Fibroblast of villous mesenchyme (primary cell): ENCODE results near the gene AHDC1. TPM values are rescaled to one million over a fixed set of nuclear protein-coding genes. Genes with fewer than 3 reads are reported as not detected.

ENCODE experiments used
- DNase-seq: peaks from one replicate; pipeline ENCODE4 v3.0.0-alpha.2; 2010; ENCODE audit warnings: low read depth
- H3K4me3 ChIP-seq: 2 replicates; pipeline ENCODE4 v1.5.1; 2011; ENCODE audit warnings: low read depth, mild to moderate bottlenecking, low read length
- total RNA-seq: library from RNA; depleted of rRNA; stranded (reverse); fragments of >200 nt; gene quantifications from 2 replicates; pipeline ENCODE4 v1.2.3, GENCODE V29; 2012
- TF ChIP-seq, protein P1 (sequence below): IDR thresholded peaks from 2 replicates; pipeline ENCODE4 v1.5.1; 2012; ENCODE audit warnings: low read depth, mild to moderate bottlenecking, low read length; ENCODE audit not compliant: insufficient read depth

AHDC1 gene
- total RNA-seq, 1 donor: 22.5 TPM

DNA sequence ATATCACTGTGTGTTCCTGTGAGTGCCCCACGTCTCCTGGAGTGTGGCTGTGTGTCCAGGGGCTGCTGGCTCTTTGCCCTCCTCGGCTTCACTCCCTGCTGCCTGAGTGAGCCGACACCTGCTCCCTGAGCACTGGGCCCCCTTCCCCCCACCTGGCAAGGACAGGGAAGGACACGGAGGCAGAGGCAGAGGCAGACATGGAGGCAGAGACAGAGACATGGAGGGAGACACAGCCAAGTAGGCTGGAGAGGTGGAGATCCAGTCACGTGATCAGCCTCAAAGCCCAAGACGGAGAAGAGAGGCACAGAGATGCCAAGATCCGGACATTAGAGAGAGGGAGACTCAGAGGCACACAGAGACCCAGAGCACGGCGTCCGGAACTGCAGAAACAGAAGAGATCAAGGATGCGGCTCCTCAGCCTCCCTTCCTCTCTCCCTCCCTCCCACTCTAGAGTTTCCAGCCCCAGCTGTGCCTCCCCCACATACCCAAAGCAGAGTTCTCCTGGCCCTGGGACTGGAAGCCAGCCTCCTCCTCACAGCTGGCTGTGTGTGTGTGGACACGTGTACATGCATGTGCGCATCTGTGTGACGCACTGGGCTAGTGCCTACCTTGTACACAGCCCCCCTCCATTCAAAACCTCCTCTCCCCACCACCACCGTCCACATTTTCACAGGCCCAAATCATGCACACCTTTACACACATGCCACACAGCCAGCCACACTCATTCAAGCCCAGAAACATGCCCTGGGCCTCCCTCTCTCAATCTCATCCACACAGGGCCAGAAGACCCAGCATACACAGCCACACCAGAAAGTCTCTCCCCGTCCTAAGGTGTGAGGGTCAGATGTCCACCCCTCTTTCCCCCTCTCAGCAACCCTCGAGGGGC, 74.9 kb downstream of the AHDC1 start:
- DNase-seq: peak; percentile 89
- H3K4me3 ChIP-seq: no peak overlapping the region

DNA sequence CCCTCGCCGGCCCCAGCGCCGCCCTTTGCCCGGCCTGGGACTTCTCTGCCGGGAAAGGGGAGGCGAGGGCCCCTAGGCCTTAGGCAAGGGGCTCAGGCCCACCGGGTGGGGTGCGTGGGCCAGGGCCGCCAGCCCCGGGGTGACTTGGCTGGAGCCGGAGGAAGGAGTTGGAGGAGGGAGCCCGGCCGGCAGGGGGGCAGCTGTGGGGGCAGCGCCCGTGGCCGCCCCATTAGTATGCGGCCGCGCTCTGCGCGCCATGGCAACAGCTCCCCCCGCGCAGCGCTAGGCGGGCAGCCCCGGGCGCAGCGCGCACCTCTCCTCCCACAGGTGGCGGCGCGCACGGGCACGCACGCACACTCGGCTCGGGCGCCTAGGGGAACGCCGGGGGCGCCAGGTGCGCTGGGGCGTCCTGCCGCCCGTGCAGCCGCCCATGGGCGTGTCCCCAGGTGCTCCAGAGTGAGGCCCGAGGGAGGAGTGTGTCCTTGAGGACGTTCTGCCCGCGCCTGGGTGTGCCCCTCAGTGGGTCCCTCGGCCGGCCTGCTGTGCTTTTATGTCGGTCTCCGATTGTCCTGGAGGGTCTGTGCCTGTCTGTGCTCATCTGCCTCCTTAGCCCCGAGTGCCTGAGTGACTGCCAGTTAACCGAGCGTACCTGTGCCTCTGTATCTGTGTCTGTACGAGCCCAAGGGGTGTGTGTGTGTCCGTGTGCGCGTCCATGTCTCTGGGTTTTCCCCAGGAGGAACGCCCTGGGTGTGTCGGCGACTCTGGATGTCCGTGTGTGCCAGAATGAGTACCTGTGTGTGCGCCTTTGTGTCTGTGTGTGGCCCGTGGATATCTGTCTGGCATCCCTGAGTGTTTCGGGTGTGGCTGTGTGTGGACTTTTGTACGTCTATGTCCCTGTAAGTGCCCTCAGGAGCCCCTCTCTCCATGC, 75.8 kb downstream of the AHDC1 start:
- TF ChIP-seq, protein P1, sequence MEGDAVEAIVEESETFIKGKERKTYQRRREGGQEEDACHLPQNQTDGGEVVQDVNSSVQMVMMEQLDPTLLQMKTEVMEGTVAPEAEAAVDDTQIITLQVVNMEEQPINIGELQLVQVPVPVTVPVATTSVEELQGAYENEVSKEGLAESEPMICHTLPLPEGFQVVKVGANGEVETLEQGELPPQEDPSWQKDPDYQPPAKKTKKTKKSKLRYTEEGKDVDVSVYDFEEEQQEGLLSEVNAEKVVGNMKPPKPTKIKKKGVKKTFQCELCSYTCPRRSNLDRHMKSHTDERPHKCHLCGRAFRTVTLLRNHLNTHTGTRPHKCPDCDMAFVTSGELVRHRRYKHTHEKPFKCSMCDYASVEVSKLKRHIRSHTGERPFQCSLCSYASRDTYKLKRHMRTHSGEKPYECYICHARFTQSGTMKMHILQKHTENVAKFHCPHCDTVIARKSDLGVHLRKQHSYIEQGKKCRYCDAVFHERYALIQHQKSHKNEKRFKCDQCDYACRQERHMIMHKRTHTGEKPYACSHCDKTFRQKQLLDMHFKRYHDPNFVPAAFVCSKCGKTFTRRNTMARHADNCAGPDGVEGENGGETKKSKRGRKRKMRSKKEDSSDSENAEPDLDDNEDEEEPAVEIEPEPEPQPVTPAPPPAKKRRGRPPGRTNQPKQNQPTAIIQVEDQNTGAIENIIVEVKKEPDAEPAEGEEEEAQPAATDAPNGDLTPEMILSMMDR: no peak
- H3K4me3 ChIP-seq: peak overlapping the region; percentile 18
- no peak for DNase-seq

More for the DNA sequence above, 74.9 kb downstream of the AHDC1 start:
- TF ChIP-seq, protein P1: no peak

DNA sequence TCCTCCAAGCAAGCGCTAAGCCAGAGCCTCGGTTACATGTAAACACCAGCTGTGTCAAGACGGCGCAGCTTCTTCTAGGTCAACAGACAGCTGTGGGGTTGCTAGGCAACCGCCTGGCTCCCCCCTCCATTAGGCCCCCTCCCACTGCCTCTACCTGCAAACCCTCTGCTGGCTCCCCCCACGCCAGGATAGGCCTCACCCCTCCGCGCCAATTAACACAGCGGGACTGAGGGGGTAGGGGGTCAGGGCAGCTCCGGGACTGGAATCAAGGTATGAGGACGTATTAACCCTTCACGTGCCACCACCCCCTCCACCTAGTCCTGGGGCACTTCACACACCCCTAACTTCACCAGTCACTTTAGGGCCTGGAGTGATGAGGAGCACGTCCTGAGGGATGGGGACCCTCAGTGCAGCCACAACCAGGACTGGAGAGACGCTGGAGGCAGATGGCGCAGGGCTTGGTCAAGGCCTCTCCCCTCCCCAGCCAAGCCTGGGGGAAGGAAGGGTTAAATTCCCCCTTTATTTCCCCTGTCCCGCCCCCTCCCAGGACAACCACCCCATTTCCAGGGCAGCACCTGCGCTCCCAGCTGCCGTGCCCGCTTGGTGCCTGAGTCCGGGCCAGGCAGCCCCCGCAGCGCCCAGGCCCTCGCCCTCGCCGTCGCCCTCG, 76.6 kb downstream of the AHDC1 start:
- no peak overlapping the region for H3K4me3 ChIP-seq
- TF ChIP-seq, protein P1: no peak
- DNase-seq: peak; percentile 88

DNA sequence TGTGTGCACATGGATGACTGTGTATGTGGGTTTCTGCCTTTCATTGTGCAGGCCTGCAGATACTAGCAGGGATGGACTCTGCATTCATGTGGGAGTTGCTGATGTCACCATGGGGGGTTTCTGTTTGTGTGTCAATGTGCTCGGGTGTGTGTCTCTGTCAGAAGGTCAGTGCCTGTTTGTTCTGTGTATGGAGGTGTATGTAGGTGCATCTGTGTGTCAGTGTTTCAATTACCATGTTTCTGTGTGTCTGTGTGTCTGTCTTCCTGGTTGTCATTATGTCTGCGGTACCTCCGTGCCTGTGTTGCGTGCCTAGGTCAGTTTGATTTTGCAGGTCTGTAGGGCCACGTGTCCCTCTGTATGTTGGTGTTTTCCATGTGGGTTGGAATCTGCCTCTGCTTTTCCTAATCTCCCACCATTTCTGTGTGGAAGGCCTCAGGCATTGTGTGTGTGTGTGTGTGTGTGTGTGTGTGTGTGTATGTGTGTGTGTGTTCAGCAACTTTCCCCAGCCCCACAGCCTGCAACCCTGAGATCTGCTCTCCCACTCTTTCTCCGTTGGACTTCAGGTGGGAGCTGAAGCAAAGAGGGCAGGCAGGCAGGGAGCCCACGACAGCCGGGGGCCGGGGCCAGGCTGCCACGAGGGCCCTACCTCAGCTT, 77.2 kb downstream of the AHDC1 start:
- TF ChIP-seq, protein P1: no peak
- H3K4me3 ChIP-seq: peak overlapping the region; percentile 34
- DNase-seq: no peak

DNA sequence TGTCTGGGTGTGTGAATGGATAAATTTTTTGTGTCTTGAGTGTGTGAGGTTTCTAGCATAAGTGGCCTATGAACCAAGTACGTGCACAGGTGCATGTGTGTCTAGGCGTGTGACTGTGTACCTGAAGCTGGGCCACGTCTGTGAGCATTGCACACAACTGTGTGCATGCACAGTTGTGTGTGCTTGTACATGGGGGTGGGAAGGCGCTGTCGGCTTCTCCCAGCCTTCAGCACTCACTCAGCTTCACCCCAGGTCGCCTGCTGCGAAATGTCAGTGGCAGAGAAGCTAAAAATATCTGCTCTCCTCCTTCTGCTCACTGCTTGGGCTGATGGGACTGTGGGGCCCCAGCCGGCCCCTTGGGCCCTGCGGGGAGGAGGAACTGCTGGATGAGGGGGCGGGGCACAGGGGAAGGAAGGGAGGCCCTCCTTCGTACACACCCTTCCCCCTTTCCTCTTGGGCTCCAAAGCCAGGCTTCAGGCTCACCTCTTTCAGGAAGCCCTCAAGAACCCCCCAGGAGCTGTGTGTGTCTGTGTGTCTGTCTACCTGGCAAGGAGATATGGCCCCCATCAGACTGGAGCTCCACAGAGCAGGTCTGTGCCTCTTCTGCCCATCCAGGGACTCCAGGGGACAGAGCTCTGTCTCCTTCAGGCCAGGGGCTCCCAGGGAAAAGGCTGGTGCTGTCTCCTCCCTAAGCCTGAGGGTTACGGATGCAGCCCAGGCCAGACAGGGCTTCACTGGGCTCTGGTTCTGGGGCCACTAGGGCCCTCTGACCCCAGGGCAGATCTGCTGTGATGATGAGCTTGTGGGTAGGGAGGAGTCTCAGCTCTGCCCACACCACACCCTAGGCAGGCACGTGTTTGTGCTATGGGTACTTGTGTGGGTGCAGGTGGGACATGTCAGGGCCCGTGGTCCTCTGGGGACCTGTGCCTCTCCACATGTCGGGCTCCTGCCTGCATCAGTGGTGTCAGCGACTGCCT, 78.4 kb downstream of the AHDC1 start:
- H3K4me3 ChIP-seq: peak overlapping the region; percentile 48
- TF ChIP-seq, protein P1: no peak
- DNase-seq: peak; percentile 84
